B cell (primary cell): ENCODE data around the gene SLC39A1.

Source experiments
- EZH2 ChIP-seq: IDR thresholded peaks from 2 replicates; pipeline ENCODE4 v1.6.1; 2012; ENCODE audit warnings: borderline replicate concordance, low read depth, mild to moderate bottlenecking, moderate library complexity, low read length; ENCODE audit not compliant: insufficient read depth, poor library complexity, severe bottlenecking
- TF ChIP-seq, protein P1 (sequence below): fragments of 200-600 bp; IDR thresholded peaks from one replicate; pipeline ENCODE4 v1.8.0; 2022; ENCODE audit warnings: antibody characterized with exemption, mild to moderate bottlenecking

DNA sequence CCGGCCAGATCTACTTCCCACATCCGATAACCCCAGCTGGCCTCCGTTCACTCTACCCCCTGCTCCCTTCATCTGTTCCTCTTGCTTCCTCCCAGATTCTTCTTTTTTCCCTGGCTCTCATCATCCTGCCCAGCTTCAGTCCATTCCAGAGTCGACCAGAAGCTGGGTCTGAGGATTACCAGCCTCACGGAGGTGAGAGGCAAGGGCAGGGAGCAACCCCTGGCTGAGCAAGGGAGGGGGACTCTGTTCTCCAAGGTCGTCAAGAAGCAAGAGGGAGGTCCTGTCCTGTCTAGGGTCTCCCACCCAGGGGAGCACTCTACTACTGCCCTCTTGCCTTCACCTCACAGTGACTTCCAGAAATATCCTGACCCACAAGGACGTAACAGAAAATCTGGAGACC, 10.2 kb upstream of the SLC39A1 start:
- TF ChIP-seq, protein P1, sequence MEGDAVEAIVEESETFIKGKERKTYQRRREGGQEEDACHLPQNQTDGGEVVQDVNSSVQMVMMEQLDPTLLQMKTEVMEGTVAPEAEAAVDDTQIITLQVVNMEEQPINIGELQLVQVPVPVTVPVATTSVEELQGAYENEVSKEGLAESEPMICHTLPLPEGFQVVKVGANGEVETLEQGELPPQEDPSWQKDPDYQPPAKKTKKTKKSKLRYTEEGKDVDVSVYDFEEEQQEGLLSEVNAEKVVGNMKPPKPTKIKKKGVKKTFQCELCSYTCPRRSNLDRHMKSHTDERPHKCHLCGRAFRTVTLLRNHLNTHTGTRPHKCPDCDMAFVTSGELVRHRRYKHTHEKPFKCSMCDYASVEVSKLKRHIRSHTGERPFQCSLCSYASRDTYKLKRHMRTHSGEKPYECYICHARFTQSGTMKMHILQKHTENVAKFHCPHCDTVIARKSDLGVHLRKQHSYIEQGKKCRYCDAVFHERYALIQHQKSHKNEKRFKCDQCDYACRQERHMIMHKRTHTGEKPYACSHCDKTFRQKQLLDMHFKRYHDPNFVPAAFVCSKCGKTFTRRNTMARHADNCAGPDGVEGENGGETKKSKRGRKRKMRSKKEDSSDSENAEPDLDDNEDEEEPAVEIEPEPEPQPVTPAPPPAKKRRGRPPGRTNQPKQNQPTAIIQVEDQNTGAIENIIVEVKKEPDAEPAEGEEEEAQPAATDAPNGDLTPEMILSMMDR, result no peak
- TF ChIP-seq EZH2, result no peak
